ENCODE data around the gene RAB44.

Gene RAB44

DNA sequence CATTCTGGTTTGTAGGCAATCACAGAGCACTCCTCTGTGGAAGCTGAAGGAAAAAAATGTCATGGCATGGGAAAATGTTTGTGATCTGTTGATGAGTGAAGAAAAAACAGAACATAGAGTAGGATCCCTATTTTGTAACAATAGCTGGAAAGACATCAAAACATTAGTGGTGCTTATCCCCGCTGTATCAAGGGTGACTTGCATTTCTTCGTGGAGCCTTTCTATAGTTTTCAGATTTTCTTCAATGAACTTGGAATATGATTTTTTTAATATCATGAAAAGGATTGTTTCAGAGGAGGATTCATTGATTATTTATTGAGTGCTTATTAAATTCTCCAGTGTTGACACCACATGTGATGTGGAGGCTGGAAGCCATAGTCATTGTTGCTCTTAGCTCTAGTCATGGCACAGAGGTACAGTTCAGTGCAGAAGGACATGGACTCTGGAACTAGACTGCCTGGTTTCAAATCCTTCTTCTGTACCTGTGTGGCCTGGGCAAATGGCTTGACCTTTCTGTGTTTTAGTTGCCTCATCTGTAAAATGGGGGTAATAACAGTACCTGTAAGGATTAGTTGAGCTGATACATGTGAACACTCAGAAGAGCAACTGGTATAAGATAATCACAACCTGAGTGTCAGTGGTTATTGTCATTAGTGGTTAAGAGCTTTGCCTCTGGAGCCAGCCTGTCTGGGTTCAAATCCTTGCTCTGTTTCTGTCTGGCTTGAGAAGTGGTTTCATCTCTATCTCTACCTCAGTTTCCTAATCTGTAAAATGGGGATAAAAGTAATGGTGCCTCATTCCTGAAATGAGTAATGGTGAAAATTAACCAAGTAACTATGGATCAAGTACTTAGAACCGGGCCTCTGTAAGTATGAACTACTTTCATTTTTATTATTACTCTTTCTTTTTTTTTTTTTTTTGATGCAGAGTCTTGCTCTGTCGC, 33.9 kb upstream of the RAB44 start:
- TF ChIP-seq, protein P1, sequence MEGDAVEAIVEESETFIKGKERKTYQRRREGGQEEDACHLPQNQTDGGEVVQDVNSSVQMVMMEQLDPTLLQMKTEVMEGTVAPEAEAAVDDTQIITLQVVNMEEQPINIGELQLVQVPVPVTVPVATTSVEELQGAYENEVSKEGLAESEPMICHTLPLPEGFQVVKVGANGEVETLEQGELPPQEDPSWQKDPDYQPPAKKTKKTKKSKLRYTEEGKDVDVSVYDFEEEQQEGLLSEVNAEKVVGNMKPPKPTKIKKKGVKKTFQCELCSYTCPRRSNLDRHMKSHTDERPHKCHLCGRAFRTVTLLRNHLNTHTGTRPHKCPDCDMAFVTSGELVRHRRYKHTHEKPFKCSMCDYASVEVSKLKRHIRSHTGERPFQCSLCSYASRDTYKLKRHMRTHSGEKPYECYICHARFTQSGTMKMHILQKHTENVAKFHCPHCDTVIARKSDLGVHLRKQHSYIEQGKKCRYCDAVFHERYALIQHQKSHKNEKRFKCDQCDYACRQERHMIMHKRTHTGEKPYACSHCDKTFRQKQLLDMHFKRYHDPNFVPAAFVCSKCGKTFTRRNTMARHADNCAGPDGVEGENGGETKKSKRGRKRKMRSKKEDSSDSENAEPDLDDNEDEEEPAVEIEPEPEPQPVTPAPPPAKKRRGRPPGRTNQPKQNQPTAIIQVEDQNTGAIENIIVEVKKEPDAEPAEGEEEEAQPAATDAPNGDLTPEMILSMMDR (IDR thresholded peaks at IDR 0.05; ENCODE audit: insufficient read depth, missing control alignments), result no peak
- FAIRE-seq (no peak), DNase-seq (ENCODE audit: insufficient read length, low spot score) (no peak)

DNA sequence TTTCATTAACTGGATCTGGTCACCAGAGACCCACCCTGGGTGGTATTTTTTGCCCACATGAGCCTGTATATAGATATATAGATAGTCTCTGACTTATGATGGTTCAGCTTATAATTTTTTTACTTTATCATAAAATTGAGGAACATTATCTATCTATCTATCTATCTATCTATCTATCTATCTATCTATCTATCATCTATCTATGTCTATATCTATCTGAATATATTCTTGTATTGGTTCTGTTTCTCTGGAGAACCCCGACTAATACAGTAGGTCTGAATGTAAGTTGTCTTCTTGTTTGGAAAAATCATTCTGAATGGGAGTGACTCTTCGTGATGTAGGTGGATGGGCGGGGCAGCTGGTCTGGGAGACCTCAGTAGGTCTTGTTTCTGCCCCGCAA, 32.4 kb upstream of the RAB44 start:
- TF ChIP-seq, protein P1 (IDR thresholded peaks at IDR 0.05; ENCODE audit: insufficient read depth, missing control alignments), result no peak
- FAIRE-seq (no peak), DNase-seq (ENCODE audit: insufficient read length, low spot score) (no peak)

- FAIRE-seq, result no peak
- no peak for DNase-seq (ENCODE audit: insufficient read length, low spot score)
- TF ChIP-seq, protein P1 (IDR thresholded peaks at IDR 0.05; ENCODE audit: insufficient read depth, missing control alignments), result no peak
Measured at GRCh38 chr6:36666287-36666686, 31.3 kb upstream of the RAB44 start.

DNA sequence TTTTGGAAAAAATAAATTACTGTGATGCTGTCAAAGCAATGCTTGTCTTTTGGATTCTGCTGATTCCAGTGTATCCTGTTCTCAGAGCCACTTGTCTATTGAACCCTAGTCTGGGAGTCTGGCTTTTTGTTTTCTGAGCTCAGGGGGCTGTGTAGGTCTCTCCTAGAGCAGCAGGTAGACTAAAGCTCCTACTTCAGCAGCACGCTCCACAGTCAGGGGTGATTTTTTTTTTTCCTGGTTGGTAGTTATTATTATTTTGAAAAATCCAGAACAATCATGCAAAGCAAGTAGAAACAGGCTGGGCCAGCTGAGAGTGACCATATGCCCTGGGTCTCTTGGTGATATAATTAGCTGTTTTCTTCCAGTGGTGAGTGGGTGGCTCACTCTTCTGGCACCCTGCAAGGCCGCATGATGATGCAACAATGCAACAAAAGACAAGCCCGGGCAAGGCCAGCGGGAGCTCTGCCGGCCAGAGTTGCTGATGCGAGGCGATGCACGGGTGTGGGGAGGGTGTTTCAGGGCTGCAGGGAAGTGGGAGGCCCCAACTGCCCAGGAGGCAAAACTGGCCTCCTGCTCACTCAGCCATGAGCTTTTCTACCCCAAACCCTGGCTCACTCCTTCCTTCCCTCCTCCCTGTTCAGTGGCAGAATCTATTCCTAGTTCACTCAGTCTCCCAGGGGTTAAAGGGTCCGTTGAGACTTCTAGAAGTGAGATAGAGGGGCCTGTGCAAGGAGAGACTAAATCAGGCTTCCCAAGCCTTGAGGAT, 30.6 kb upstream of the RAB44 start:
- TF ChIP-seq, protein P1 (IDR thresholded peaks at IDR 0.05; ENCODE audit: insufficient read depth, missing control alignments), result no peak
- DNase-seq (ENCODE audit: insufficient read length, low spot score) (no peak), FAIRE-seq (no peak)

- FAIRE-seq, result no peak
- DNase-seq (ENCODE audit: insufficient read length, low spot score), result no peak
Measured at GRCh38 chr6:36668591-36668990, 29.0 kb upstream of the RAB44 start.

DNA sequence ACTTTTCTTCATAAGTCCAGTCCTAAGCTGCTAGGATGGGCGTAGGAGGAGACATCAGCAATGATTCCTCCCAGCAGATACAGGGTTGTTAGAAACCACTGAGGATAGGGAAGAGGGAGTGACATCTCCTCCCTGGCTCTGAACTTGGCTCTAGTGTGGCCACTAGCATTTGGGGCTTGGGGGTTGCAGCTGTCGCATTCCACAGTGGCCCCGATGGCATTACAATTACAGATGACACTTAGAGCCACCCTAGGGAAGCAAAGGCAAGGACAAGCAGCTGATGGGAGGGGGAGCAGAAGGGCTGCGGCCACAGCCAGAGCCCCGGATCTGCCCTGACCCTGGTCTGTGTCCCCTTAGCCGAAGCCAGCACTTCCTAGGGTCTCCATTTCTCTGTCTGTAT, 28.6 kb upstream of the RAB44 start:
- TF ChIP-seq, protein P1 (IDR thresholded peaks at IDR 0.05; ENCODE audit: insufficient read depth, missing control alignments), result no peak
- DNase-seq (ENCODE audit: insufficient read length, low spot score) (no peak), FAIRE-seq (no peak)

More at GRCh38 chr6:36668591-36668990, 29.0 kb upstream of the RAB44 start:
- TF ChIP-seq, protein P1 (IDR thresholded peaks at IDR 0.05; ENCODE audit: insufficient read depth, missing control alignments), result no peak
